HK-2 (cell line): ENCODE measurements around the gene GLI3.

ENCODE experiments used
- DNase-seq: peaks from one replicate; pipeline ENCODE4 v3.0.0-alpha.2; 2018; ENCODE audit not compliant: unreplicated experiment

Gene GLI3

GRCh38 chr7:41928781-41929180 lies 308.2 kb downstream of the GLI3 start:
- no peak for DNase-seq

GRCh38 chr7:41928166-41928565 lies 308.8 kb downstream of the GLI3 start:
- DNase-seq = no peak

- no peak for DNase-seq
Measured at GRCh38 chr7:41927380-41927779, 309.6 kb downstream of the GLI3 start.

GRCh38 chr7:41925946-41926345 lies 311.1 kb downstream of the GLI3 start:
- no peak for DNase-seq

GRCh38 chr7:41924796-41925195 lies 312.2 kb downstream of the GLI3 start:
- no peak for DNase-seq

GRCh38 chr7:41922373-41922772 lies 314.6 kb downstream of the GLI3 start:
- no peak for DNase-seq

GRCh38 chr7:41921453-41921981 lies 315.5 kb downstream of the GLI3 start:
- DNase-seq = no peak

GRCh38 chr7:41918597-41918996 lies 318.4 kb downstream of the GLI3 start:
- DNase-seq = peak; percentile 50

- peak; percentile 78 for DNase-seq
Measured at GRCh38 chr7:41916450-41916927, 320.5 kb downstream of the GLI3 start.

GRCh38 chr7:41915871-41916270 lies 321.1 kb downstream of the GLI3 start:
- no peak for DNase-seq

GRCh38 chr7:41912851-41913567 lies 324.0 kb downstream of the GLI3 start:
- no peak for DNase-seq

- no peak for DNase-seq
Measured at GRCh38 chr7:41912426-41912825, 324.6 kb downstream of the GLI3 start.

- no peak for DNase-seq
Measured at GRCh38 chr7:41911792-41912191, 325.2 kb downstream of the GLI3 start.
